HepG2 (cell line): ENCODE data around the gene CUL7. TPM values are rescaled to one million over a fixed set of nuclear protein-coding genes. Genes with fewer than 3 reads are reported as not detected.

Experiments
- CEBPZ ChIP-seq: IDR thresholded peaks from 2 replicates; pipeline ENCODE4 v1.6.1; 2012; ENCODE audit warnings: low read length, improper control_type of control experiment
- CENPBD1 ChIP-seq: sonication (generic); formaldehyde crosslinking; IDR thresholded peaks from 2 replicates; pipeline ENCODE4 v1.8.0; 2022; ENCODE audit warnings: missing genetic modification reagents, low read depth, mild to moderate bottlenecking, borderline replicate concordance
- JUND ChIP-seq: sonication (generic); formaldehyde crosslinking; IDR thresholded peaks from 2 replicates; pipeline ENCODE4 v1.8.0; 2022; ENCODE audit warnings: mild to moderate bottlenecking, missing genetic modification reagents
- KLF9 ChIP-seq: IDR thresholded peaks from 2 replicates; pipeline ENCODE4 v1.6.1; 2016; ENCODE audit warnings: low read depth
- NFE2L1 ChIP-seq: sonication (generic); formaldehyde crosslinking; IDR thresholded peaks from 2 replicates; pipeline ENCODE4 v1.4.0; 2020; ENCODE audit warnings: missing genetic modification reagents, mild to moderate bottlenecking, borderline replicate concordance
- PRPF4 ChIP-seq: fragments of 200-400 bp; formaldehyde crosslinking; IDR thresholded peaks from 2 replicates; pipeline ENCODE4 v1.6.1; 2016; ENCODE audit warnings: low read length, low read depth; ENCODE audit not compliant: poor library complexity, severe bottlenecking
- YY1 ChIP-seq: IDR thresholded peaks from 2 replicates; pipeline ENCODE4 v1.6.1; 2011; ENCODE audit warnings: low read length, low read depth, moderate library complexity, mild to moderate bottlenecking; ENCODE audit not compliant: insufficient read depth, insufficient replicate concordance
- ZBTB4 ChIP-seq: sonication (generic); formaldehyde crosslinking; IDR thresholded peaks from 2 replicates; pipeline ENCODE4 v1.4.0; 2020; ENCODE audit warnings: missing genetic modification reagents, mild to moderate bottlenecking, borderline replicate concordance
- ZFP41 ChIP-seq: sonication (generic); formaldehyde crosslinking; IDR thresholded peaks from 2 replicates; pipeline ENCODE4 v1.4.0; 2020; ENCODE audit warnings: mild to moderate bottlenecking, missing genetic modification reagents, borderline replicate concordance
- ZNF256 ChIP-seq: sonication (generic); formaldehyde crosslinking; conservative IDR thresholded peaks from 2 replicates; pipeline ENCODE4 v1.4.0; 2020; ENCODE audit warnings: missing genetic modification reagents
- ZNF567 ChIP-seq: sonication (generic); formaldehyde crosslinking; IDR thresholded peaks from 2 replicates; pipeline ENCODE4 v1.8.1; 2023; ENCODE audit warnings: mild to moderate bottlenecking, missing genetic modification reagents, borderline replicate concordance
- ZNF691 ChIP-seq: sonication (generic); formaldehyde crosslinking; IDR thresholded peaks from 2 replicates; pipeline ENCODE4 v1.4.0; 2020; ENCODE audit warnings: missing genetic modification reagents, low read depth, mild to moderate bottlenecking, borderline replicate concordance
- ZNF766 ChIP-seq: sonication (generic); formaldehyde crosslinking; IDR thresholded peaks from 2 replicates; pipeline ENCODE4 v1.5.0; 2020; ENCODE audit warnings: missing genetic modification reagents, borderline replicate concordance
- polyA plus RNA-seq, 8 experiments: library from polyadenylated mRNA; depleted of rRNA in 3 of 8; stranded (reverse) in 7 of 8; unstranded in 1 of 8; fragments of >200 nt; fragmentation: Illumina TruSeq in 4 of 8; extraction: Trizol in 4 of 8; gene quantifications; 2 replicates each; pipeline versions ENCODE4 v1.2.1 to v1.2.3, GENCODE V29; 2011 to 2016; ENCODE audit warnings: low read depth in 4 of 8, missing spikeins in 1 of 8, mixed read lengths in 1 of 8; ENCODE audit not compliant: insufficient read depth in 1 of 8
- total RNA-seq, 5 experiments: library from RNA; depleted of rRNA; stranded (reverse); fragments of >200 nt; fragmentation: Illumina TruSeq; extraction: Trizol; gene quantifications; 2 replicates each; pipeline ENCODE4 v1.2.3, GENCODE V29; 2016; ENCODE audit warnings: low read depth in 1 of 5
- TF ChIP-seq, protein P1 (sequence below): sonication (generic); formaldehyde crosslinking; IDR thresholded peaks from 2 replicates; pipeline ENCODE4 v1.8.1; 2023; ENCODE audit warnings: mild to moderate bottlenecking, moderate library complexity, missing genetic modification reagents
- TF ChIP-seq, protein P2 (sequence below): sonication (generic); formaldehyde crosslinking; IDR thresholded peaks from 2 replicates; pipeline ENCODE4; 2020; ENCODE audit warnings: missing genetic modification reagents, mild to moderate bottlenecking, borderline replicate concordance

The CUL7 gene
- total and polyA plus RNA-seq, 2 of the 13 experiments (the other 11 are each of a cell fraction or from before 2014, with no cell fraction given): 32.0 to 60.7 TPM

GRCh38 chr6:43089874-43090558 lies 36.4 kb upstream of the CUL7 start (continued):
- peak; percentile 76; the same call in 1 of the 2 replicates for TF ChIP-seq ZBTB4 (CRISPR knock-in tag)
- TF ChIP-seq CENPBD1 (CRISPR knock-in tag): no peak
- no peak for TF ChIP-seq ZNF256 (CRISPR knock-in tag)
- TF ChIP-seq, protein P1, sequence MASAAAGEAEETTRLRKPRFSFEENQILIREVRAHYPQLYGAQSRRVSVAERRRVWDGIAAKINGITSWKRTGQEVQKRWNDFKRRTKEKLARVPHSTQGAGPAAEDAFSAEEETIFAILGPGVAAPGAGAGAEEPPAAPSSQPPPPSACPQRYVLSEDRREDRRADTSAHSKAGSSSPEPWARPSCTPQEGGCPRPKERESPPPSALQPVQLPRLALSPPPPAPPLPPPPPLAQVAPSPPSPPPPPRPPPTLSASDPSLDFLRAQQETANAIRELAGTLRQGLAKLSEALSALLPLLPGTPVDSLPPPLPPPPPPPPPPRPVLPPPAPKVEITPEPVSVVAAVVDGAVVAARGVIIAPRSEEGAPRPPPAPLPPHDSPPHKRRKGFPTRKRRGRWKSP: no peak; the same call in 1 of the 2 replicates
- TF ChIP-seq CEBPZ: no peak
- TF ChIP-seq JUND (CRISPR knock-in tag): no peak; the same call in 1 of the 2 replicates
- TF ChIP-seq, protein P2, sequence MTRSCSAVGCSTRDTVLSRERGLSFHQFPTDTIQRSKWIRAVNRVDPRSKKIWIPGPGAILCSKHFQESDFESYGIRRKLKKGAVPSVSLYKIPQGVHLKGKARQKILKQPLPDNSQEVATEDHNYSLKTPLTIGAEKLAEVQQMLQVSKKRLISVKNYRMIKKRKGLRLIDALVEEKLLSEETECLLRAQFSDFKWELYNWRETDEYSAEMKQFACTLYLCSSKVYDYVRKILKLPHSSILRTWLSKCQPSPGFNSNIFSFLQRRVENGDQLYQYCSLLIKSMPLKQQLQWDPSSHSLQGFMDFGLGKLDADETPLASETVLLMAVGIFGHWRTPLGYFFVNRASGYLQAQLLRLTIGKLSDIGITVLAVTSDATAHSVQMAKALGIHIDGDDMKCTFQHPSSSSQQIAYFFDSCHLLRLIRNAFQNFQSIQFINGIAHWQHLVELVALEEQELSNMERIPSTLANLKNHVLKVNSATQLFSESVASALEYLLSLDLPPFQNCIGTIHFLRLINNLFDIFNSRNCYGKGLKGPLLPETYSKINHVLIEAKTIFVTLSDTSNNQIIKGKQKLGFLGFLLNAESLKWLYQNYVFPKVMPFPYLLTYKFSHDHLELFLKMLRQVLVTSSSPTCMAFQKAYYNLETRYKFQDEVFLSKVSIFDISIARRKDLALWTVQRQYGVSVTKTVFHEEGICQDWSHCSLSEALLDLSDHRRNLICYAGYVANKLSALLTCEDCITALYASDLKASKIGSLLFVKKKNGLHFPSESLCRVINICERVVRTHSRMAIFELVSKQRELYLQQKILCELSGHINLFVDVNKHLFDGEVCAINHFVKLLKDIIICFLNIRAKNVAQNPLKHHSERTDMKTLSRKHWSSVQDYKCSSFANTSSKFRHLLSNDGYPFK: no peak
- no peak for TF ChIP-seq PRPF4
- TF ChIP-seq ZNF691: no peak
- TF ChIP-seq KLF9: 0 out of 2 replicates have a peak, but pooled peaks have one; percentile 42
- peak; percentile 40 for TF ChIP-seq ZNF567 (CRISPR knock-in tag)
- TF ChIP-seq YY1: peak; percentile 14
- no peak for TF ChIP-seq ZFP41
- TF ChIP-seq NFE2L1 (CRISPR knock-in tag): no peak
- TF ChIP-seq ZNF766 (CRISPR knock-in tag): 0 out of 2 replicates have a peak, but pooled peaks have one; percentile 28
